ENCODE measurements around the gene ZNF500.

GRCh38 chr16:4787068-4787467 lies 20.1 kb upstream of the ZNF500 start:
- TF ChIP-seq, protein P1, sequence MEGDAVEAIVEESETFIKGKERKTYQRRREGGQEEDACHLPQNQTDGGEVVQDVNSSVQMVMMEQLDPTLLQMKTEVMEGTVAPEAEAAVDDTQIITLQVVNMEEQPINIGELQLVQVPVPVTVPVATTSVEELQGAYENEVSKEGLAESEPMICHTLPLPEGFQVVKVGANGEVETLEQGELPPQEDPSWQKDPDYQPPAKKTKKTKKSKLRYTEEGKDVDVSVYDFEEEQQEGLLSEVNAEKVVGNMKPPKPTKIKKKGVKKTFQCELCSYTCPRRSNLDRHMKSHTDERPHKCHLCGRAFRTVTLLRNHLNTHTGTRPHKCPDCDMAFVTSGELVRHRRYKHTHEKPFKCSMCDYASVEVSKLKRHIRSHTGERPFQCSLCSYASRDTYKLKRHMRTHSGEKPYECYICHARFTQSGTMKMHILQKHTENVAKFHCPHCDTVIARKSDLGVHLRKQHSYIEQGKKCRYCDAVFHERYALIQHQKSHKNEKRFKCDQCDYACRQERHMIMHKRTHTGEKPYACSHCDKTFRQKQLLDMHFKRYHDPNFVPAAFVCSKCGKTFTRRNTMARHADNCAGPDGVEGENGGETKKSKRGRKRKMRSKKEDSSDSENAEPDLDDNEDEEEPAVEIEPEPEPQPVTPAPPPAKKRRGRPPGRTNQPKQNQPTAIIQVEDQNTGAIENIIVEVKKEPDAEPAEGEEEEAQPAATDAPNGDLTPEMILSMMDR (IDR thresholded peaks at IDR 0.05; ENCODE audit: low read length): no peak
- TF ChIP-seq EZH2phosphoT487 (IDR thresholded peaks at IDR 0.05; ENCODE audit: low read length): no peak

Data from MM.1S (cell line).